Neural cell (in vitro differentiated cells): ENCODE measurements around the gene SP2.

Source experiments
- EP300 ChIP-seq: fragments of 450-650 bp; conservative IDR thresholded peaks from 2 replicates; pipeline ENCODE4 v1.6.1; 2014; ENCODE audit warnings: antibody characterized with exemption, mild to moderate bottlenecking, moderate library complexity; ENCODE audit not compliant: poor library complexity, severe bottlenecking
- EZH2 ChIP-seq: fragments of 200-600, 300-800 bp; shearing (Covaris generic), sonication (generic); IDR thresholded peaks from 2 replicates; pipeline ENCODE4 v1.6.1; 2014; ENCODE audit warnings: antibody characterized with exemption, low read length, borderline replicate concordance, mild to moderate bottlenecking; ENCODE audit not compliant: insufficient read depth, poor library complexity, severe bottlenecking
- MXI1 ChIP-seq: fragments of 450-650 bp; conservative IDR thresholded peaks from 2 replicates; pipeline ENCODE4 v1.6.1; 2014; ENCODE audit warnings: antibody characterized with exemption, mild to moderate bottlenecking; ENCODE audit not compliant: poor library complexity, severe bottlenecking
- POLR2AphosphoS5 ChIP-seq: IDR thresholded peaks from 2 replicates; pipeline ENCODE4 v1.6.1; 2012
- RAD21 ChIP-seq: fragments of 450-650 bp; conservative IDR thresholded peaks from 2 replicates; pipeline ENCODE4 v1.6.1; 2014; ENCODE audit warnings: antibody characterized with exemption, mild to moderate bottlenecking, moderate library complexity
- REST ChIP-seq: IDR thresholded peaks from 2 replicates; pipeline ENCODE4 v1.6.1; 2012; ENCODE audit warnings: borderline replicate concordance
- SMC3 ChIP-seq: fragments of 450-650 bp; conservative IDR thresholded peaks from 2 replicates; pipeline ENCODE4 v1.6.1; 2014; ENCODE audit warnings: antibody characterized with exemption, mild to moderate bottlenecking, moderate library complexity; ENCODE audit not compliant: poor library complexity
- TAF1 ChIP-seq: IDR thresholded peaks from 2 replicates; pipeline ENCODE4 v1.6.1; 2012; ENCODE audit warnings: low read depth
- TF ChIP-seq, protein P1 (sequence below): fragments of 450-650 bp; IDR thresholded peaks from 2 replicates; pipeline ENCODE4 v1.5.1; 2014; ENCODE audit warnings: antibody characterized with exemption, mild to moderate bottlenecking, moderate library complexity; ENCODE audit not compliant: poor library complexity, severe bottlenecking

- TF ChIP-seq, protein P1, sequence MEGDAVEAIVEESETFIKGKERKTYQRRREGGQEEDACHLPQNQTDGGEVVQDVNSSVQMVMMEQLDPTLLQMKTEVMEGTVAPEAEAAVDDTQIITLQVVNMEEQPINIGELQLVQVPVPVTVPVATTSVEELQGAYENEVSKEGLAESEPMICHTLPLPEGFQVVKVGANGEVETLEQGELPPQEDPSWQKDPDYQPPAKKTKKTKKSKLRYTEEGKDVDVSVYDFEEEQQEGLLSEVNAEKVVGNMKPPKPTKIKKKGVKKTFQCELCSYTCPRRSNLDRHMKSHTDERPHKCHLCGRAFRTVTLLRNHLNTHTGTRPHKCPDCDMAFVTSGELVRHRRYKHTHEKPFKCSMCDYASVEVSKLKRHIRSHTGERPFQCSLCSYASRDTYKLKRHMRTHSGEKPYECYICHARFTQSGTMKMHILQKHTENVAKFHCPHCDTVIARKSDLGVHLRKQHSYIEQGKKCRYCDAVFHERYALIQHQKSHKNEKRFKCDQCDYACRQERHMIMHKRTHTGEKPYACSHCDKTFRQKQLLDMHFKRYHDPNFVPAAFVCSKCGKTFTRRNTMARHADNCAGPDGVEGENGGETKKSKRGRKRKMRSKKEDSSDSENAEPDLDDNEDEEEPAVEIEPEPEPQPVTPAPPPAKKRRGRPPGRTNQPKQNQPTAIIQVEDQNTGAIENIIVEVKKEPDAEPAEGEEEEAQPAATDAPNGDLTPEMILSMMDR: no peak
- no peak for TF ChIP-seq REST
- no peak for TF ChIP-seq TAF1
- no peak for TF ChIP-seq EZH2
- TF ChIP-seq RAD21: no peak
- TF ChIP-seq POLR2AphosphoS5: no peak
- no peak for TF ChIP-seq MXI1
- no peak for TF ChIP-seq EP300
- no peak for TF ChIP-seq SMC3
Observed at GRCh38 chr17:47975189-47975822, 79.3 kb downstream of the SP2 start.
